ENCODE results near the gene UBE2C.

Gene UBE2C

DNA sequence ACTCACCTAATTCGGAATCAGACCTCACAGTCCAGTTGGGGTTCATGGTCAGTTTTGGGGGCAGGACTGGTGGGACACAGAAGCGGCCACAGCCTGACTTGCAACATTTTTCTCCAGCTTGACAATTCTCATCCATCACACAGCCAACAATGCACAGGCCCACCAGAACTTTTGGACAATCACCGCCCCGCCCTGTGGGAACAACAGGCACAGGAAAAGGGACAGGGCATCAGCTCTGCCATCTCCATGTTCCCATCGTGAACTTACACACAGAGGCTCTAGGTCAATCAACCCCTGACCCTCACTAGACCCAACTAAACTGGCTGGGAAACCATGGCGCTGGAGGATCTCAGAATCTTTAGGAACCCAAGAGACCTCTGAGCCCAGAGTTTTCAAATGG, 37.0 kb upstream of the UBE2C start:
- no peaks in the 10 kb centered on the region for H3K79me2 ChIP-seq (ENCODE audit: low read length)

DNA sequence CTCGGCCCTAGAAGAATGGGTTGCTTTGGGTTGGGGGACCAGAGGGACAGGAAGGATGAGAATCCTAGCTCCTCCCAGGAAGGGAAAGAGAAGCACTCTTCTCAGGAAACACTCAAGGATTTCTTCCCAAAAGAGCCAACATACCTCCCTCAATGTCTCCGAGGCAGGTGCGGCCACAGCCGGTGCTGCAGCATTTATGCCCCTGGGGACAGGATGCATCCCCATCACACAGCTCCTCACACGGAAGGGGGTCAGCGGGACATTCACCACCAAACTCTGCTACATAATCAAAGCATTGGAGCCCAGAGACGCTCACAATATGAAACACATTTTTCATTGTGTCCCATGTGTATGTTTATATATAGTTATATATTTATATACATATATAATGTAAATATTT, 35.5 kb upstream of the UBE2C start:
- no peak overlapping the region for H3K4me3 ChIP-seq (ENCODE audit: low read length)
- H3K9ac ChIP-seq (ENCODE audit: low read length): no peak overlapping the region
- TF ChIP-seq EZH2phosphoT487 (IDR thresholded peaks at IDR 0.05; ENCODE audit: low read depth): no peak
- TF ChIP-seq, protein P1, sequence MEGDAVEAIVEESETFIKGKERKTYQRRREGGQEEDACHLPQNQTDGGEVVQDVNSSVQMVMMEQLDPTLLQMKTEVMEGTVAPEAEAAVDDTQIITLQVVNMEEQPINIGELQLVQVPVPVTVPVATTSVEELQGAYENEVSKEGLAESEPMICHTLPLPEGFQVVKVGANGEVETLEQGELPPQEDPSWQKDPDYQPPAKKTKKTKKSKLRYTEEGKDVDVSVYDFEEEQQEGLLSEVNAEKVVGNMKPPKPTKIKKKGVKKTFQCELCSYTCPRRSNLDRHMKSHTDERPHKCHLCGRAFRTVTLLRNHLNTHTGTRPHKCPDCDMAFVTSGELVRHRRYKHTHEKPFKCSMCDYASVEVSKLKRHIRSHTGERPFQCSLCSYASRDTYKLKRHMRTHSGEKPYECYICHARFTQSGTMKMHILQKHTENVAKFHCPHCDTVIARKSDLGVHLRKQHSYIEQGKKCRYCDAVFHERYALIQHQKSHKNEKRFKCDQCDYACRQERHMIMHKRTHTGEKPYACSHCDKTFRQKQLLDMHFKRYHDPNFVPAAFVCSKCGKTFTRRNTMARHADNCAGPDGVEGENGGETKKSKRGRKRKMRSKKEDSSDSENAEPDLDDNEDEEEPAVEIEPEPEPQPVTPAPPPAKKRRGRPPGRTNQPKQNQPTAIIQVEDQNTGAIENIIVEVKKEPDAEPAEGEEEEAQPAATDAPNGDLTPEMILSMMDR (IDR thresholded peaks at IDR 0.05; ENCODE audit: low read depth, low read length): no peak
- no peak overlapping the region for H3K27ac ChIP-seq (ENCODE audit: low read length)
- no peaks in the 10 kb centered on the region for H3K9me3 ChIP-seq (ENCODE audit: insufficient read depth, low read length)
- H4K20me1 ChIP-seq (ENCODE audit: insufficient read depth, low read length): no peaks in the 10 kb centered on the region
- H3K36me3 ChIP-seq (replicated peaks; ENCODE audit: low read depth, low read length): no peaks in the 10 kb centered on the region
- no peaks in the 10 kb centered on the region for H3K4me1 ChIP-seq (ENCODE audit: low read length)
- no peak overlapping the region for H2AFZ ChIP-seq (ENCODE audit: low read depth, low read length)
- H3K79me2 ChIP-seq (ENCODE audit: low read length): no peaks in the 10 kb centered on the region
- H3K4me2 ChIP-seq (ENCODE audit: low read length): no peak overlapping the region
- peaks cover 40% of the 10 kb centered on the region for H3K27me3 ChIP-seq (ENCODE audit: low read depth, low read length)

More for the DNA sequence above, 37.0 kb upstream of the UBE2C start:
- Histone ChIP-seq H3K36me3 (replicated peaks; ENCODE audit: low read depth, low read length) (no peaks in the 10 kb centered on the region), H3K4me3 (ENCODE audit: low read length) (no peak overlapping the region), H2AFZ (ENCODE audit: low read depth, low read length) (no peak overlapping the region), H3K4me2 (ENCODE audit: low read length) (no peak overlapping the region), H3K27me3 (ENCODE audit: low read depth, low read length) (peaks cover 40% of the 10 kb centered on the region), H3K4me1 (ENCODE audit: low read length) (peaks cover 8% of the 10 kb centered on the region; the same call in 1 of the 2 replicates), H3K9me3 (ENCODE audit: insufficient read depth, low read length) (no peaks in the 10 kb centered on the region), H3K27ac (ENCODE audit: low read length) (no peak overlapping the region), H4K20me1 (ENCODE audit: insufficient read depth, low read length) (no peaks in the 10 kb centered on the region), H3K9ac (ENCODE audit: low read length) (no peak overlapping the region)
- no peak for TF ChIP-seq EZH2phosphoT487 (IDR thresholded peaks at IDR 0.05; ENCODE audit: low read depth)
- TF ChIP-seq, protein P1 (IDR thresholded peaks at IDR 0.05; ENCODE audit: low read depth, low read length): no peak

- Histone ChIP-seq H3K9me3 (ENCODE audit: insufficient read depth, low read length) (no peaks in the 10 kb centered on the region), H3K4me3 (ENCODE audit: low read length) (no peak overlapping the region), H3K27me3 (ENCODE audit: low read depth, low read length) (peaks cover 32% of the 10 kb centered on the region), H3K36me3 (replicated peaks; ENCODE audit: low read depth, low read length) (no peaks in the 10 kb centered on the region), H3K4me1 (ENCODE audit: low read length) (no peaks in the 10 kb centered on the region), H4K20me1 (ENCODE audit: insufficient read depth, low read length) (no peaks in the 10 kb centered on the region), H3K4me2 (ENCODE audit: low read length) (no peak overlapping the region), H3K79me2 (ENCODE audit: low read length) (no peaks in the 10 kb centered on the region), H3K27ac (ENCODE audit: low read length) (no peak overlapping the region), H3K9ac (ENCODE audit: low read length) (no peak overlapping the region), H2AFZ (ENCODE audit: low read depth, low read length) (no peak overlapping the region)
- TF ChIP-seq, protein P1 (IDR thresholded peaks at IDR 0.05; ENCODE audit: low read depth, low read length): no peak
- no peak for TF ChIP-seq EZH2phosphoT487 (IDR thresholded peaks at IDR 0.05; ENCODE audit: low read depth)
Observed at GRCh38 chr20:45779011-45779915, 33.2 kb upstream of the UBE2C start.

DNA sequence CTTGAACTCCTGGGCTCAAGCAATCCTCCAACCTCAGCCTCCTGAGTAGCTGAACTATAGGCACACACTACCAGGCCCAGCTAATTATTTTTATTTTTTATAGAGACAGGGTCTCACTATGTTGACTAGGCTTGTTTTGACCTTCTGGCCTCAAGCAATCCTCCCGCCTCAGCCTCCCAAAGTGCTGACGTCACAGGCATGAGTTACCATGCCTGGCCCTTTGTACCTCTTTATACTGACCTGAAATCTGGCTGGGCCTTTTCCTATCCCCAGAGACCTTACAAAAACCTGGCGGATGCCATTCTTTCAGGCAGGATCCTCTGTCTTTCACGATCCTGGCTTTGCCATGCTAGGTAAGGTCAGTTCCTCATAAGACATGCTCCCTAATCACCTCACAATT, 32.3 kb upstream of the UBE2C start:
- H4K20me1 ChIP-seq (ENCODE audit: insufficient read depth, low read length): no peaks in the 10 kb centered on the region
- no peak overlapping the region for H3K9ac ChIP-seq (ENCODE audit: low read length)
- H3K4me3 ChIP-seq (ENCODE audit: low read length): no peak overlapping the region
- peaks cover 25% of the 10 kb centered on the region for H3K27me3 ChIP-seq (ENCODE audit: low read depth, low read length)
- no peak overlapping the region for H2AFZ ChIP-seq (ENCODE audit: low read depth, low read length)
- no peak for TF ChIP-seq EZH2phosphoT487 (IDR thresholded peaks at IDR 0.05; ENCODE audit: low read depth)
- TF ChIP-seq, protein P1 (IDR thresholded peaks at IDR 0.05; ENCODE audit: low read depth, low read length): no peak
- no peak overlapping the region for H3K4me2 ChIP-seq (ENCODE audit: low read length)
- no peaks in the 10 kb centered on the region for H3K79me2 ChIP-seq (ENCODE audit: low read length)
- H3K36me3 ChIP-seq (replicated peaks; ENCODE audit: low read depth, low read length): no peaks in the 10 kb centered on the region
- no peaks in the 10 kb centered on the region for H3K4me1 ChIP-seq (ENCODE audit: low read length)
- H3K27ac ChIP-seq (ENCODE audit: low read length): no peak overlapping the region
- no peaks in the 10 kb centered on the region for H3K9me3 ChIP-seq (ENCODE audit: insufficient read depth, low read length)
